Subcutaneous abdominal adipose tissue (tissue), 5 donors: Measurements from ENCODE around the gene TOM1.
A peak's percentile ranks its signal among the peaks of the same experiment; 100 is the strongest.

Experiments
- H3K27ac ChIP-seq: one replicate; pipeline ENCODE4 v1.7.0; 2013; ENCODE audit warnings: low read depth, mild to moderate bottlenecking, inconsistent platforms, low read length, moderate library complexity
- H3K27me3 ChIP-seq, 5 donors: one replicate each; pipeline ENCODE4 v1.7.0; 2013; ENCODE audit warnings: low read length in 5 of 5, inconsistent platforms in 1 of 5; ENCODE audit not compliant: control insufficient read depth in 5 of 5, insufficient read depth in 4 of 5
- H3K36me3 ChIP-seq, 5 donors: one replicate each; pipeline ENCODE4 v1.7.0; 2013; ENCODE audit warnings: low read length in 5 of 5; ENCODE audit not compliant: control insufficient read depth in 5 of 5, insufficient read depth in 5 of 5
- H3K4me1 ChIP-seq, 5 donors: one replicate each; pipeline ENCODE4 v1.7.0; 2013; ENCODE audit warnings: low read length in 5 of 5, mild to moderate bottlenecking in 3 of 5, moderate library complexity in 1 of 5; ENCODE audit not compliant: control insufficient read depth in 5 of 5, insufficient read depth in 5 of 5
- H3K4me3 ChIP-seq, 5 donors: one replicate each; pipeline ENCODE4 v1.7.0; 2013; ENCODE audit warnings: low read length in 5 of 5, low read depth in 1 of 5
- H3K9ac ChIP-seq, 5 donors: one replicate each; pipeline ENCODE4 v1.7.0; 2013; ENCODE audit warnings: low read length in 5 of 5, mild to moderate bottlenecking in 4 of 5, moderate library complexity in 3 of 5
- H3K9me3 ChIP-seq, 5 donors: one replicate each; pipeline ENCODE4 v1.7.0; 2013; ENCODE audit warnings: low read length in 5 of 5; ENCODE audit not compliant: control insufficient read depth in 5 of 5
- donor health status: healthy.
- donor health status: healthy.
- donor health status: healthy.
- donor health status: healthy.
- donor health status: healthy.

TOM1 gene

GRCh38 chr22:35306350-35306967, 6.8 kb downstream of the TOM1 start:
- H3K27me3 ChIP-seq = no peaks in the 10 kb centered on the region
- peak overlapping the region in 3 of 5 donors; percentile 16 to 44 (median 35) for H3K9ac ChIP-seq
- peaks cover 0 to 52% (median 47%) of the 10 kb centered on the region in 5 donors for H3K4me1 ChIP-seq
- H3K27ac ChIP-seq = no peak overlapping the region
- no peak overlapping the region for H3K4me3 ChIP-seq
- H3K9me3 ChIP-seq = no peaks in the 10 kb centered on the region
- H3K36me3 ChIP-seq = peaks cover 0 to 22% (median 4%) of the 10 kb centered on the region in 5 donors

GRCh38 chr22:35307372-35307771, 7.7 kb downstream of the TOM1 start:
- H3K36me3 ChIP-seq = peaks cover 0 to 26% (median 4%) of the 10 kb centered on the region in 5 donors
- peaks cover under 1 to 48% (median 42%) of the 10 kb centered on the region in 5 donors for H3K4me1 ChIP-seq
- no peaks in the 10 kb centered on the region for H3K9me3 ChIP-seq
- peak overlapping the region in 1 of 5 donors; percentile 35 for H3K9ac ChIP-seq
- no peak overlapping the region for H3K27ac ChIP-seq
- no peaks in the 10 kb centered on the region for H3K27me3 ChIP-seq
- H3K4me3 ChIP-seq = no peak overlapping the region

GRCh38 chr22:35307892-35308291, 8.2 kb downstream of the TOM1 start:
- H3K9ac ChIP-seq = no peak overlapping the region
- H3K27me3 ChIP-seq = no peaks in the 10 kb centered on the region
- H3K9me3 ChIP-seq = no peaks in the 10 kb centered on the region
- H3K27ac ChIP-seq = no peak overlapping the region
- H3K4me1 ChIP-seq = peaks cover 4 to 48% (median 47%) of the 10 kb centered on the region in 5 donors
- H3K36me3 ChIP-seq = peaks cover 0 to 28% (median 2%) of the 10 kb centered on the region in 5 donors
- no peak overlapping the region for H3K4me3 ChIP-seq

- Histone ChIP-seq H3K9ac (peak overlapping the region in 1 of 5 donors; percentile 20), H3K4me1 (peaks cover 4 to 51% (median 49%) of the 10 kb centered on the region in 5 donors), H3K27ac (no peak overlapping the region), H3K9me3 (no peaks in the 10 kb centered on the region), H3K4me3 (no peak overlapping the region), H3K27me3 (no peaks in the 10 kb centered on the region), H3K36me3 (peaks cover 0 to 25% (median 0%) of the 10 kb centered on the region in 5 donors)
Observed at GRCh38 chr22:35308480-35309021, 8.9 kb downstream of the TOM1 start.

- Histone ChIP-seq H3K27ac (no peak overlapping the region), H3K4me1 (peaks cover 6 to 65% (median 60%) of the 10 kb centered on the region in 5 donors), H3K4me3 (no peak overlapping the region)
Observed at GRCh38 chr22:35310556-35311550, 11.2 kb downstream of the TOM1 start.

GRCh38 chr22:35311551-35311999, 11.9 kb downstream of the TOM1 start:
- Histone ChIP-seq H3K27me3 (no peaks in the 10 kb centered on the region), H3K27ac (no peak overlapping the region), H3K4me3 (no peak overlapping the region), H3K9me3 (no peaks in the 10 kb centered on the region), H3K36me3 (peaks cover 0 to 26% (median 3%) of the 10 kb centered on the region in 5 donors), H3K9ac (no peak overlapping the region), H3K4me1 (peaks cover 6 to 63% (median 54%) of the 10 kb centered on the region in 5 donors)

More at GRCh38 chr22:35310556-35311550, 11.2 kb downstream of the TOM1 start:
- peak overlapping the region in 2 of 5 donors; percentile 10 to 35 for H3K9ac ChIP-seq
- H3K36me3 ChIP-seq = peaks cover 0 to 26% (median 3%) of the 10 kb centered on the region in 5 donors
- H3K9me3 ChIP-seq = no peaks in the 10 kb centered on the region
- H3K27me3 ChIP-seq = no peaks in the 10 kb centered on the region

GRCh38 chr22:35312198-35313059, 12.7 kb downstream of the TOM1 start:
- no peaks in the 10 kb centered on the region for H3K9me3 ChIP-seq
- H3K4me1 ChIP-seq = peaks cover 6 to 57% (median 46%) of the 10 kb centered on the region in 5 donors
- H3K4me3 ChIP-seq = no peak overlapping the region
- no peak overlapping the region for H3K9ac ChIP-seq
- H3K27me3 ChIP-seq = no peaks in the 10 kb centered on the region
- H3K36me3 ChIP-seq = peaks cover 0 to 29% (median 4%) of the 10 kb centered on the region in 5 donors
- H3K27ac ChIP-seq = no peak overlapping the region

GRCh38 chr22:35313311-35314121, 13.8 kb downstream of the TOM1 start:
- Histone ChIP-seq H3K9ac (peak overlapping the region in 1 of 5 donors; percentile 2), H3K27ac (peak overlapping the region; percentile 37), H3K27me3 (no peaks in the 10 kb centered on the region), H3K4me1 (peaks cover 6 to 52% (median 40%) of the 10 kb centered on the region in 5 donors), H3K9me3 (no peaks in the 10 kb centered on the region), H3K4me3 (no peak overlapping the region), H3K36me3 (peaks cover 0 to 40% (median 15%) of the 10 kb centered on the region in 5 donors)
